Measurements from ENCODE around the gene ATXN7. TPM values are rescaled to one million over a fixed set of nuclear protein-coding genes. Genes with fewer than 3 reads are reported as not detected.

The ATXN7 gene
- total RNA-seq, 2 donors from 2014 or later: 165 to 205 TPM

DNA sequence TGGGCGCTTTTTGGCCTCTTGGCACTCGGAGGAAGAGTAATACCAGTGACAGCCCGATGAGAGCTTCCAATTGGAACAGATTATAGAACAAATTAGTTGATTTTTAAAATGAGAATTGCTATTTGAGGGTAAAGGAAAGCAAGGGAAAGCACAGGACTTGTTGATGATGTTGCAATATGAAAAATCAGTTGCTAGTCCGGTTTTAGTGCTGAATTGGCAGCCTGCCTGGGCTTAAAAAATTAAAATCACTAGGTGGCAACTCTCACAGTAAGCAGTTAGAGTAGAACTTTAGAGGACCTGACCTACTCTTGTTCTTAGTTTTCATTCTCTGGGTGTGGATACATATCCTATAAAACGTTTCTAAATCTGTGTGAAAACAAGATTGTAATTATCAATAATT, 50.6 kb downstream of the ATXN7 start:
- ATAC-seq: no peak
- H3K27me3 Mint-ChIP-seq: no peaks in the 10 kb centered on the region
- H3K4me3 Mint-ChIP-seq: peak overlapping the region; percentile 89
- H3K36me3 Mint-ChIP-seq (ENCODE audit: low read depth): peaks cover 4% of the 10 kb centered on the region
- DNase-seq: no peak
- peak overlapping the region; percentile 85 for H3K27ac Mint-ChIP-seq
- peaks cover 33% of the 10 kb centered on the region for H3K4me1 Mint-ChIP-seq
- no peaks in the 10 kb centered on the region for H3K9me3 ChIP-seq (ENCODE audit: control insufficient read depth, low read length, poor library complexity, severe bottlenecking)

DNA sequence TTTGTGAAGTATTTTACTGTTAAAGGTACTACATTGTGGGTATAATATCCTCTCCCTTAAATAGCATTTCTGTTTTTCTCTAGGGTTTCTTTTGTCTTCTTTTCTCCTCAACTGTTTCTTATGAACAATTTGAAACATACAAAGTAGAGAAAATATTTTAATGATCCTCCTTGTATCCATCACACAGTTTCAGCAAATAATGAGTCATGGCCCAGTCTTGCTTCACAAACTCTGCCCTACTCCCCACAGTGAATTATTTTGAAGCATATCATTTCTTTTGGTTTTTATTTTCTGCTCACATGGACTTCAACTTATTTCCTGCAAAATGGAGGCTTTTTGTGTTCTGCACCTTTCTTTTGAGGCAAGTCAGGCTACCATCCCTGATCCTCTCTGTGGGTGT, 54.7 kb downstream of the ATXN7 start:
- Mint-ChIP-seq H3K4me1 (peaks cover 25% of the 10 kb centered on the region), H3K27ac (peak overlapping the region; percentile 9), H3K27me3 (no peaks in the 10 kb centered on the region), H3K4me3 (no peak overlapping the region), H3K36me3 (ENCODE audit: low read depth) (peaks cover 4% of the 10 kb centered on the region)
- ATAC-seq (no peak), DNase-seq (no peak)
- no peaks in the 10 kb centered on the region for H3K9me3 ChIP-seq (ENCODE audit: control insufficient read depth, low read length, poor library complexity, severe bottlenecking)

DNA sequence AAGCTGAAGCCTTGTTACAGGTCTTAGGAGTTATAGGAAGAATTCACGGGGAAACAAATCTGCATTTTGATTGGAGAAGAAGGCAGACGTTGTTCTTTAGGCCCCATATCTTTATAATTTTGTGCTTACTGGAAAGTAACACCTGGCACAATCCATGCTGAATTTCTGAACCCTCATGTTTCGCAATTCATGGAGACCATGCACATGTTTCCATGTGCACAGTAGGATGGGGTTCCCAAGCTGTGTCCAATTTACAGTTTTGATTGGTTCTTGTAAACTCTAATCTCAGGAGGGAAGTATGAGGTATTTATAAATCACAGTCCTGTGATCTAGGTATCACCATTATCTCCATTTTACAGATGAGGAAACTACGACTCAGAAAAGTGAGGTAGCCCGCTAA, 56.3 kb downstream of the ATXN7 start:
- no peak for ATAC-seq
- no peak overlapping the region for H3K27ac Mint-ChIP-seq
- peaks cover 18% of the 10 kb centered on the region for H3K36me3 Mint-ChIP-seq (ENCODE audit: low read depth)
- H3K9me3 ChIP-seq (ENCODE audit: control insufficient read depth, low read length, poor library complexity, severe bottlenecking): no peaks in the 10 kb centered on the region
- no peaks in the 10 kb centered on the region for H3K27me3 Mint-ChIP-seq
- H3K4me3 Mint-ChIP-seq: no peak overlapping the region
- H3K4me1 Mint-ChIP-seq: peaks cover 38% of the 10 kb centered on the region
- DNase-seq: no peak

DNA sequence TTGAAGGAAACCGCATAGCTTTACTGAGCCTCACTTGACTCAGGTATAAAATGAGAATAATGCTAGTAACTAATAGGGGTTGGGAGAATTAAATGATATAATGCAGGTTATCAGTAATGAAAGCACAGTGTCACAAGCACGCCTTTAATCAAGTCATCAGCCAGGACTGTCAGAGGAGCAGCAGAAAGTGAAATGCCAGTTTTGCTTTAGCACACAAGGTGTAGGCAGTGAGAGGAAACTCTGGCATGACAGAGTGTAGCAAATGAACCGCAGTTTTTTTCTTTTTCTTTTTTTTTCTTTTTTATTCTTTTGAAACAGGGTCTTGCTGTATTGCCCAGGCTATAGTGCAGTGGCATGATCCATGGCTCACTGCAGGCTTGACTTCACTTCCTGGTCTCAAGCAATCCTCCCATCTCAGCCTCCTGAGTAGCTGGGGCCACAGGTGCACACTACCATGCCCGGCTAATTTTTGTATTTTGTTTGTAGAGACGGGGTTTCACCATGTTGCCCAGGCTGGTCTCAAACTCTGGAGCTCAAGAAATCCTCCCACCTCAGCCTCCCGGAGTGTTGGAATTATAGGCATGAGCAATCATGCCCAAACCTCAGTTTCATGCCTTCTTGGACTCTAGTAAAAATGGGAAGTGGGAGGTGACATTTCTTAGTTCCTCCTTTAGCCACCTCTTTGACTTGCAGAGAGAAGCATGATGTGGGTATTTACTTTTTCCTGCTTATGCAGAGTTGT, 58.2 kb downstream of the ATXN7 start:
- ATAC-seq (peak; percentile 50), DNase-seq (no peak)
- peak overlapping the region; percentile 25 for H3K4me3 Mint-ChIP-seq
- peaks cover 19% of the 10 kb centered on the region for H3K36me3 Mint-ChIP-seq (ENCODE audit: low read depth)
- H3K27me3 Mint-ChIP-seq: no peaks in the 10 kb centered on the region
- peak overlapping the region; percentile 93 for H3K27ac Mint-ChIP-seq
- H3K4me1 Mint-ChIP-seq: peaks cover 36% of the 10 kb centered on the region
- H3K9me3 ChIP-seq (ENCODE audit: control insufficient read depth, low read length, poor library complexity, severe bottlenecking): no peaks in the 10 kb centered on the region

DNA sequence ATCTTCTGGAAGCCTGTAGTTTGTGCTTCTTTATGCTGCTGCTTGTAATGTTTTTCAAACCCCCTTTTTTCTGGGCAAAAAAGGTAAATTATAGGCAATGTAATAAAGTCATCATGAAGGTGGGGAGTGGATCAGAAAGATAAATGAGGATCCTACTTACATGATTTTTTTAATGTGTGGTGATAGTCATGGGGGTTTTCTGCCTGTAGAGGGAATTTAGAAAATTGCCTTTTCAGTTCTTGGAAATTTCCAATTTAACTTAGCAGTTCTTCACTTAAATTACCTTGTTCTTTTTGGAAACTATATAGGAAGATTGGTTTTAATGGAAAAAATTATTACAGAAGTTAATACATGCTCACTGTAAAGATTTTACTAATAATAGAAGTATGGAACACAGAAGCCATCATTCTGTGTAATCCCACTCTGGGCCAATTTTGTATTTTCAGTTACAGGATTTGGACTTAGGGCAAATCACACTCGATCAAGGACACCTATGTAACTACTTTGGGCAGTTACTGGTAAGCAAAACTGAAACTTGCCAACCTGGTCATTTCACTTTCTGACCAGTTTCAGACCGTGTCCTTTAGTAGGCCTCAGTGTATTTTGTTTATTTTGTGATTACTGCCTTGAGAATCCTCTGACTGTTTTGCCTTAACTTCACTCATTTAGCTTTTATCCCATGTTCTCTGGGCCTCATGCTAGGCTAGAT, 59.0 kb downstream of the ATXN7 start:
- peaks cover 21% of the 10 kb centered on the region for H3K36me3 Mint-ChIP-seq (ENCODE audit: low read depth)
- peak overlapping the region; percentile 93 for H3K27ac Mint-ChIP-seq
- H3K27me3 Mint-ChIP-seq: no peaks in the 10 kb centered on the region

DNA sequence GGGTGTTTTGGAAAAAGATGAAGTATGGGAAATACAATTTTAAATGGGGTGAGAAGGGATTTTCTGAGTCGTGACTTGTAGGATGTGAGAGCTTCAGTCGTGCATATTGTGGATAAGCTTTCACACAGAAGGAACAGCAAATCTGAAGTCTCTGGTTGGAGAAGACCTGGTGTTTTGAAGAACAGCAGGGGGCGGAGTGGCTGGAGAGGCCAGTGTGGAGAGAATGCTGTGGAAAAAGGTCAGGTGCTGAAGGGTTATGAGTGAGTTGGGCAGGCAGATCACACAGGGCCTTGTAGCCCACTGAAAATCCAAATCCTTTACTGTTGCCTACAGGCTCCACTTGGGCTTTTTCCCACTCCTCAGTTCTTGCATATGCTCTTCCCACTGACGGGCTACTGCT, 62.6 kb downstream of the ATXN7 start:
- H3K27ac Mint-ChIP-seq: no peak overlapping the region
- H3K36me3 Mint-ChIP-seq (ENCODE audit: low read depth): peaks cover 19% of the 10 kb centered on the region
- no peaks in the 10 kb centered on the region for H3K9me3 ChIP-seq (ENCODE audit: control insufficient read depth, low read length, poor library complexity, severe bottlenecking)
- ATAC-seq: no peak
- no peaks in the 10 kb centered on the region for H3K27me3 Mint-ChIP-seq
- peaks cover 41% of the 10 kb centered on the region for H3K4me1 Mint-ChIP-seq
- H3K4me3 Mint-ChIP-seq: no peak overlapping the region
- no peak for DNase-seq

More for the DNA sequence above, 59.0 kb downstream of the ATXN7 start:
- no peak for ATAC-seq
- Mint-ChIP-seq H3K4me3 (no peak overlapping the region), H3K4me1 (peaks cover 38% of the 10 kb centered on the region)
- H3K9me3 ChIP-seq (ENCODE audit: control insufficient read depth, low read length, poor library complexity, severe bottlenecking): no peaks in the 10 kb centered on the region
- DNase-seq: no peak

DNA sequence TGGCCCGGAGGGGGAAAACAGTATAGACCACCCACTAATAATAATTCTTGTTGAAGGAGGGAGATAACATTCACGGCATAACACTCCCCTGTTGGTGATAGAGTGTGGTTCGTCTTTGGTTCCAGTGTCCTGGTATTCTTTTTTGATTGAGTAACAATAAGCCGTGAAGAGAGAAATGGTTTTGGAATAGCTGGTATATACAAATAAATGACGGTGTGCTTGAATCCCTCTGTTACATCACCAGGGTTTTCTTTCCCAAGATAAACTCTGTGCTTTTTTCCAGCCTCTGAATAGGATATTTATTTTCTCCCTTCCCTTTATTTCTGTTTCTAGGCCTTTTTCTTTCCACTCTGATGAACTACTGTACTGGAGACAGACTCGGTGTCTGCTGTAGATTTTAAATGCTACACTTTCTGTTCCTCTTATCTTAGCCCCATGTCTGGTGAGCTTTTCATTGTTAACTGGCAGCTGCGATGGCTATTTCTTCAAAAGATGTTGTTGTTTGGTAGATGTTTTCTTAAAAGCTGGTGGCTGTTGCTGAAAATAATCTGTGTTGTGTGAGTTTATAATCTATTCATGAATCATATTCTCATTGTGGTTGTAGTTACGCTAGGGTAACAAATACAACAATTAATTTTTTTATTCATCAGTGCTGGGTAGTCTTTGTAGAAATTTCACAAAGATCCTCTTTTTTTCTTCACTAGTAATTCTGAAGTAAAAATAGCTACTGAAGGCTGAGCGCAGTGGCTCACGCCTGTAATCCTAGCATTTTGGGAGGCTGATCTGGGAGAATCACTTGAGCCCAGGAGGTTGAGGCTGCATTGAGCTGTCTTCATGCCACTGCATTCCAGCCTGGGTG, 64.0 kb downstream of the ATXN7 start:
- DNase-seq (no peak), ATAC-seq (peak; percentile 50)
- H3K4me1 Mint-ChIP-seq: peaks cover 48% of the 10 kb centered on the region
- no peaks in the 10 kb centered on the region for H3K27me3 Mint-ChIP-seq
- H3K4me3 Mint-ChIP-seq: no peak overlapping the region
- peak overlapping the region; percentile 4 for H3K27ac Mint-ChIP-seq
- peaks cover 19% of the 10 kb centered on the region for H3K36me3 Mint-ChIP-seq (ENCODE audit: low read depth)
- H3K9me3 ChIP-seq (ENCODE audit: control insufficient read depth, low read length, poor library complexity, severe bottlenecking): no peaks in the 10 kb centered on the region

DNA sequence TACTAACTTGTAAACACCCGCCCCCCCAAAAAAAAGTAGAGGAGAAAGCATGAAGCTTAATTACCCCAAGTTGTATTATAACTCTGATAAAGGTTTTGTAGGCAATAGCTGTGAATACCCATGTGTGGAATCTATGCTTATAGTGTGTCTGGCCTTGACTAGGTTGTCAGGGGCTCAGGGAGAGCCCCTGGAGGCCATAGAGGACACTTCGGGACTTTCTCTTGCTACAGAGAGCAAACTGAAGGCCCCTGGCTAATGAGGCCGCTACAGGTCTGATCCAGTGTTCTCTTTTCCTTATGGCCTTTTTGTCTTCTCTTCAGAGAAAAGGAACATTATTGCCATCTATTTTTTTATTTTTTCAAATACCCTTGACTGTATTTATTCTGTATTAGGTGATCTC, 67.6 kb downstream of the ATXN7 start:
- DNase-seq (no peak), ATAC-seq (no peak)
- Mint-ChIP-seq H3K4me3 (no peak overlapping the region), H3K27me3 (no peaks in the 10 kb centered on the region), H3K4me1 (peaks cover 51% of the 10 kb centered on the region), H3K36me3 (ENCODE audit: low read depth) (peaks cover 2% of the 10 kb centered on the region), H3K27ac (peak overlapping the region; percentile 91)
- no peaks in the 10 kb centered on the region for H3K9me3 ChIP-seq (ENCODE audit: control insufficient read depth, low read length, poor library complexity, severe bottlenecking)

DNA sequence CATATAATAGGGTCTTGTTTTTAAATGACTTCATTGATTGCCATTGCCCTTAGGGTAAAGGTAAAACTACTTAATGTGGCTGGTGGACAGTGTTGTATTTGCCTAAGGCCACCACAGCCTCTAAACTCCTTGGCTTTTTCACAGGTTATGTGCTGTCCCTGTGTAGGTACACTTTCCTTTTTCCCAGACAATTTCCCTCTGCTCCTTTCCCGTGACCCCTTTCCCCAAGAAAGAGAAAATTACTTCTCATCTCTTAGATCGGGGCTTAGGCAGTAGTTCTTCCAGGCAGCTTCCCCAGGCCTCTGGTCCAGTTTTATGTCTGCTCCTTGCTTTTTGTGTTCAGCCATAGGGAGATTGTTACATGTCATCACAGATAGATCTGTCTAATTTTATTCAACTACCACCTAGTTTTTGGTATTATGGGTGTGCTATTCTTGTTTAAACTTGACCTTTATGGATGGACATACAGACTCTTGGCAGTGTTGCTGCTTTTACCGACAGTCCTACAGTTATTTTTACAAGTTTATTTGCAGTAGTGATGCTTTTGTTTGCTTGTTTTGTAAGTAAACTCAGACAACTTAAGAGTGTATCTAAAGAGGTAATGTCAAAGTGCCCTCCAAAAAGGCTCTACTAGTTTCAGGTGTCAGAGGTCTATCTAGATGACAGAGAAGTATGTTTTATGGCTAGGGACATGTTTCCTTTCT, 69.0 kb downstream of the ATXN7 start:
- Mint-ChIP-seq H3K4me1 (peaks cover 56% of the 10 kb centered on the region), H3K36me3 (ENCODE audit: low read depth) (no peaks in the 10 kb centered on the region), H3K4me3 (no peak overlapping the region), H3K27ac (peak overlapping the region; percentile 91), H3K27me3 (no peaks in the 10 kb centered on the region)
- ATAC-seq (no peak), DNase-seq (no peak)
- no peaks in the 10 kb centered on the region for H3K9me3 ChIP-seq (ENCODE audit: control insufficient read depth, low read length, poor library complexity, severe bottlenecking)

DNA sequence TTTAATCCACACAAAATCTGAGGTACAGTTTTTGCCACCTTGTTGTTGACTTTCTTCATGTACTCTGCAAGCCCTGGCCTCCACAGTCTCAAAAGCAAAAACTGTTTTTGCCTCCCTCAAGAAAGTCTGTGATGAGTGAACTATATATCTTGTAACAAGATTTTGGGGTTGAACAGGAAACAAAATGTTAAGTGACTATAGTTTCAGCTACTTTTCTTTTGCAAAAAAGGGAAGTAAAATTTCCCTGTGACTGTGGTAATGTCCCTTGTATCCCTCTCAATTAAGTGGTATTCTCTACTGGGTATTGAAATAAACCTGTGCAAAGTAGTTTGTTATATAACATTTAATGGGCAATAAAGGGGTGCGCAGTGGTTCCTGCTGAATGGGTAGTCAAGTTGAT, 69.8 kb downstream of the ATXN7 start:
- Mint-ChIP-seq H3K27ac (peak overlapping the region; percentile 91), H3K4me1 (peaks cover 61% of the 10 kb centered on the region), H3K4me3 (peak overlapping the region; percentile 1), H3K27me3 (no peaks in the 10 kb centered on the region), H3K36me3 (ENCODE audit: low read depth) (no peaks in the 10 kb centered on the region)
- DNase-seq (no peak), ATAC-seq (no peak)
- H3K9me3 ChIP-seq (ENCODE audit: control insufficient read depth, low read length, poor library complexity, severe bottlenecking): no peaks in the 10 kb centered on the region

DNA sequence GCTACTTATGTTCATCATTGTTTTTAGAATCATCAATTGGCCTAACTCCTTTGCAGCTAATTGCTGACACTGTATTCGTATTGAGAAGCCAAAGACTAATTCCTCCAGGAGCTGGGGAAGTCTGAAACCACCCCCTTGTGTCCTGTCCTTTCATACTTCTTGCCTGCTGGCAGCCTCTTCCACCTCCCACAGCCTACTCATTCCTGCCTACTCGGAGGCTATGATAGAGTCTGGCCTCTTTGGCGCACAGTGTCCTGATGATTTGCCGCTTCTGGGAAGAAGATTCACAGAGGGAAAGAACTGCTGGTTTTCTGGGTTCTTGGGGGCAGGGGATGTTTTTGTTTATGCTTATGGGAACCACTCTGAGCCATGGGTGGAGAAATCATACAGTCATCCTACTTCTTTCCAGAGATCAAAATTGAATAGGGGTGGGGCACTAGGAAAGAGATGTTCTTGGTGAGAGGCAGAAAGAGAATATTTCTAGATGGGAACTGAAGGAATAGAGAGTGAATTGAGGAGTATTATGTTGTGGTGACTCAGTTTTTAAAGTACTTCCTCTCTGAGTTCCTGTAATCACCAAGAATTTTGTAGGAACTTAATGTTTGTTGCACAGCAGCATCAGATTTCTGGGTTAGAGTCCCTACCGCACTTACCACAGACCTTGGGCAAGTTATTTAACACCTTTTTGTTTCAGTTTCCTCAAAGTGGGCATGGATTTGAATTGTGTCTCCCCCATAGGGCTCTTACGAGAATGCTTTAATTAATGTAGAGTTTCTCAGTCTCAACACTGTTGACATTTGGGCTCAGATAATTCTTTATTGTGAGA, 70.6 kb downstream of the ATXN7 start:
- Mint-ChIP-seq H3K36me3 (ENCODE audit: low read depth) (no peaks in the 10 kb centered on the region), H3K4me3 (peak overlapping the region; percentile 82)

DNA sequence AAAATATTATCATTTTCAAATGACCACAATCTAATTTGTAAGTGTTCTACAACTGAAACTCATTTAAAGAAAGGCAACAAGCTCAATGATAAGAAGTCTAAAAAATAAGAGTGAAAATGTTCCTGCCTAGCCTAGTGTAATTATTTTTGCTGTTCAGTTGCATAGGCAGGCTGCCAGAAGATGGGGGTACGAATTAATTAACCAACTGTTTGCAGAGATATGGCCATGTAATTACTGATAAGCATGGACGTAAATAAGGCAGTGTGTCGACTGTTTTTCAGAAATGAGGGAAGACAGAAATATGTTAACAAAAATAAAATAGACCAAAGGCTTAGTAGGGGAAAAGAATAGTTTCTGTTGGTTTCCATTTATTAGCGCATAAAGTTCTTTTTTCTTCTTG, 73.3 kb downstream of the ATXN7 start:
- DNase-seq (no peak), ATAC-seq (no peak)
- peaks cover 58% of the 10 kb centered on the region for H3K4me1 Mint-ChIP-seq
- peaks cover 1% of the 10 kb centered on the region for H3K36me3 Mint-ChIP-seq (ENCODE audit: low read depth)
- no peaks in the 10 kb centered on the region for H3K9me3 ChIP-seq (ENCODE audit: control insufficient read depth, low read length, poor library complexity, severe bottlenecking)
- no peaks in the 10 kb centered on the region for H3K27me3 Mint-ChIP-seq
- H3K4me3 Mint-ChIP-seq: no peak overlapping the region
- peak overlapping the region; percentile 59 for H3K27ac Mint-ChIP-seq

More for the DNA sequence above, 70.6 kb downstream of the ATXN7 start:
- no peak for DNase-seq
- peak; percentile 73 for ATAC-seq
- H3K9me3 ChIP-seq (ENCODE audit: control insufficient read depth, low read length, poor library complexity, severe bottlenecking): no peaks in the 10 kb centered on the region
- H3K4me1 Mint-ChIP-seq: peaks cover 61% of the 10 kb centered on the region
- no peaks in the 10 kb centered on the region for H3K27me3 Mint-ChIP-seq
- H3K27ac Mint-ChIP-seq: peak overlapping the region; percentile 91

Measured in T-helper 17 cell (primary cell).